Measurements from ENCODE around the gene CABLES2.

The CABLES2 gene

DNA sequence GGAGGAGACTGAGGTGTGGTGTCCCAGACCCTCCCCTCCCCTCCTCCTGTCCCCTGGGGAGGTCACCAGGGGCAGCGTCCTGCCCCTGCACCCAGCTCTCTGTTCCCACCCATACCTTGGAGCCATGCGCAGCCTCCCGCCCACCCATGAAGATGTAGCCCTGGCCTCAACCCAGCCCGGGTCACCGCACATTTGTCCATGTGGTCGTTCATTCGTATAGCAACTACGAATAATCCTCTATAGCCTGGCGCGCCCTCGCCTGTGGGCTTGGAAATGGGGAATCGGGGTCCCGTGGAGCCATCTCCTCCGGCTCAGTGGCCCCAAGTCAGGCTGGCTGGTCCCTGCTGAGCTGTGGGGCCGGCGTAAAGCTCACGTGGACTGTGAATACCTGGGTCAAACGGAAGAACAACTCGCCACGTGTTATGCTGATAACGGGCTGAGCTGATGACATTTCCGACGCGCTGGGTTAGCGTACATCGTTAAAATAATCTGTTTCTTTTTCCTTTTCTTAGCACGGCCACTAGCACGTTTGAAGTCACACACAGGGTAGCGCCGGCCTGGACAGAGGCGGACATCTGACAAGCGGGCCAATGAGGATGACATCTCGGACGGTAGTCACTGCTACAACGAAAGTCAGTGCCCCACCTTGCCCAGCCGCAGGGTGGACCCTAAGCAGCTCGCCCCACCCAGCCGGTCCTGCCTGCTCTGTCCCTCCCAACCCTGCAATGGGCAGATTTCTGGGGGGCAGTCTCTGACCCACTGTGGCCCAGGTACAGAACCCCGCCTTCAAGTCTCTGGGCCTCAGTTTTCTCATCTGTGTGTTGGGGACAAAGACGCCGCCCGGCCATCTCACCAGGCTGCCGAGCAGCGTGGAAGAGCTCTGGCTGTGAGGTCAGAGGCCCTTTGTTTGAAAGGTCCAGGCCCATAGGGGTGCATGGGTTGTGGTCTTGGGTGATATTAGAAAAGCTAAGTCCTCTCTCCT is 40.1 kb upstream of the CABLES2 start:
- DNase-seq (ENCODE audit: insufficient read length): no peak
- FAIRE-seq: no peak
- TF ChIP-seq POLR2A (IDR thresholded peaks at IDR 0.05; ENCODE audit: low read depth, low read length): no peak
- TF ChIP-seq POLR2AphosphoS5 (IDR thresholded peaks at IDR 0.05; ENCODE audit: low read depth, low read length): no peak
- no peak for TF ChIP-seq TAF1 (IDR thresholded peaks at IDR 0.05; ENCODE audit: borderline replicate concordance, low read depth, low read length)

GRCh38 chr20:62446481-62446880 is 39.4 kb upstream of the CABLES2 start:
- no peak for TF ChIP-seq POLR2A (IDR thresholded peaks at IDR 0.05; ENCODE audit: low read depth, low read length)
- no peak for TF ChIP-seq TAF1 (IDR thresholded peaks at IDR 0.05; ENCODE audit: borderline replicate concordance, low read depth, low read length)
- no peak for TF ChIP-seq POLR2AphosphoS5 (IDR thresholded peaks at IDR 0.05; ENCODE audit: low read depth, low read length)
- no peak for DNase-seq (ENCODE audit: insufficient read length)
- FAIRE-seq: no peak

DNA sequence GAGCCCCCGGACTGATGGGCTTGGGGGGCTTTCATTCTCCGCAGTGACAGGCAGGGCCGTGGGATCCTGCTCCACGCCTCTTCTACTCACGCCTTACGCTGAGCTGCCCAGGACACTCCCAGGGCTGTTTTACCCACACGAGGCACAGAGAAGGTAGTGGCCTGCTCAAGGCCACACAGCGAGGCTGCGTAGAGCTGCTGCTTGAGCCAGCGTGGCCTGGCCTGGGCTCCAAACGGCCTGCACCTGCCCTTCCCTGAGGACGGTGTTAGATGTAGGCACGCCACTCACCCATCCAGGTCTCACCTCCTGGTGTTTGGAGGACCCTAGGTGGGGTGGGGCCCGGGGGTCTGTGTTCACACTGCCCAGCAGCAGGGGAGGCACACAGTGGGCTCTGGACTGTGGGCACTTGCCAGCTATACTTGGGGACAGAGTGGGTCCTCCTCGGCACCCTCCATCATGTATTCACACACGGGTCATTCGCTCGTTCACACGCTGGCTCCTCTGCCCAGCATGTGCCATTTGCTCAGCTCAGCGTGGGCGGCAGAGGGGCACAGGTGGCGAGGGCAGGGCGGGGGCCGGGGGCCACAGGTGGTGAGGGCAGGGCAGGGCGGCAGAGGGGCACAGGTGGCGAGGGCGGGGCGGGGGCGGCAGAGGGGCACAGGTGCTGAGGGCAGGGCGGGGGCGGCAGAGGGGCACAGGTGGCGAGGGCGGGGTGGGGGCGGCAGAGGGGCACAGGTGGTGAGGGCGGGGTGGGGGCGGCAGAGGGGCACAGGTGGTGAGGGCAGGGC is 38.7 kb upstream of the CABLES2 start:
- FAIRE-seq: no peak
- no peak for DNase-seq (ENCODE audit: insufficient read length)
- no peak for TF ChIP-seq TAF1 (IDR thresholded peaks at IDR 0.05; ENCODE audit: borderline replicate concordance, low read depth, low read length)
- TF ChIP-seq POLR2AphosphoS5 (IDR thresholded peaks at IDR 0.05; ENCODE audit: low read depth, low read length): no peak
- no peak for TF ChIP-seq POLR2A (IDR thresholded peaks at IDR 0.05; ENCODE audit: low read depth, low read length)

DNA sequence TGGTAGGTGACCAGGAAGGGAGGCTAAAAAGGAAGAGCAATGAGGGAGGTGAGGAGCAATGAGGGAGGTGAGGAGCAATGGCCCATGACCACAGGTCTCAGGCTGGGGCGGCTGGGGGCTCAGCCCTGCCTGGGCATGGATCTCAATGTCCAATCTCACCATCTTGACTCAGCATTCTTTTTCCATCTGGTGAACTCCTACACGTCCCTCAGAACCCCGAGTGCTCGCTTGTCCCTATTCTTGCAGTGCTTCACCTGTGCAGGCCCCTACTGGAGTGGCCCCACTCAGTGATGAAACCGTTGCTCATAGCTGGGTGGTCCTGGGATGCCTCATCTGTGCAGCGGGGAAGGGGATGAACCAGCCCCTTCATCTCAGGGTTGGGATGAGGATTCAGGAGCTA is 37.2 kb upstream of the CABLES2 start:
- TF ChIP-seq POLR2AphosphoS5 (IDR thresholded peaks at IDR 0.05; ENCODE audit: low read depth, low read length) (no peak), TAF1 (IDR thresholded peaks at IDR 0.05; ENCODE audit: borderline replicate concordance, low read depth, low read length) (no peak), POLR2A (IDR thresholded peaks at IDR 0.05; ENCODE audit: low read depth, low read length) (no peak)
- no peak for FAIRE-seq
- DNase-seq (ENCODE audit: insufficient read length): no peak

DNA sequence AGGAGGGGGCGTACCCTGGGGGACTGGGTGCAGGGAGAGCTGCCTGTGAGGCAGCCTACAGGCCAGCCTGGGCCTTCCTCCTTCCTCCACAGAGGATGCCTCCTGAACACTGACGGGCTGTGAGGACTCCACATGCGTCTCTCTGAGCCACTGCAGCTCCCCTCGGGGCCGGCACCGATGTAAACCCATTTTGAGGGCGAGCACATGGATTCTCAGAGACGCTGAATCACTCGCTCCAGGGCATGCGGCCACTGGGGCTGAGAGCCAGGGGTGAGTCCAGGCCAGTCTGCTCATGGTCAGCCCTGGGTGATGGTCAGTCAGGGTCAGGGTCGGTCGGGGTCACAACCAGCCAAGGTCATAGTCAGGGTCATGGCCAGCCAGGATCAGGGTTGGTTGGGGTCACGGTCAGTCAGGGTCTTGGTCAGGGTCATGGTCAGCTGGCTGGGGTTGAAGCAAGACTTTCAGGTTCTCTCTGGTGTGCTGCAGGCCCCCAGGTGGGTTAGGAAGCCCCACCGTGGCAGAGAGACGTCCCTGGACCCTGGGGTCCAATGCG is 35.0 kb upstream of the CABLES2 start:
- FAIRE-seq: no peak

GRCh38 chr20:62439218-62439617 is 32.1 kb upstream of the CABLES2 start:
- TF ChIP-seq POLR2A (IDR thresholded peaks at IDR 0.05; ENCODE audit: low read depth, low read length): no peak
- TF ChIP-seq TAF1 (IDR thresholded peaks at IDR 0.05; ENCODE audit: borderline replicate concordance, low read depth, low read length): no peak
- no peak for TF ChIP-seq POLR2AphosphoS5 (IDR thresholded peaks at IDR 0.05; ENCODE audit: low read depth, low read length)
- DNase-seq (ENCODE audit: insufficient read length) (no peak), FAIRE-seq (no peak)

More for the DNA sequence above, 35.0 kb upstream of the CABLES2 start:
- no peak for TF ChIP-seq POLR2AphosphoS5 (IDR thresholded peaks at IDR 0.05; ENCODE audit: low read depth, low read length)
- DNase-seq (ENCODE audit: insufficient read length): no peak

GRCh38 chr20:62437927-62438326 is 30.8 kb upstream of the CABLES2 start:
- FAIRE-seq: no peak
- DNase-seq (ENCODE audit: insufficient read length): no peak

GRCh38 chr20:62437496-62437895 is 30.4 kb upstream of the CABLES2 start:
- no peak for TF ChIP-seq POLR2AphosphoS5 (IDR thresholded peaks at IDR 0.05; ENCODE audit: low read depth, low read length)
- no peak for TF ChIP-seq POLR2A (IDR thresholded peaks at IDR 0.05; ENCODE audit: low read depth, low read length)
- TF ChIP-seq TAF1 (IDR thresholded peaks at IDR 0.05; ENCODE audit: borderline replicate concordance, low read depth, low read length): no peak
- no peak for FAIRE-seq
- no peak for DNase-seq (ENCODE audit: insufficient read length)

More at GRCh38 chr20:62437927-62438326, 30.8 kb upstream of the CABLES2 start:
- TF ChIP-seq POLR2AphosphoS5 (IDR thresholded peaks at IDR 0.05; ENCODE audit: low read depth, low read length) (no peak), POLR2A (IDR thresholded peaks at IDR 0.05; ENCODE audit: low read depth, low read length) (no peak), TAF1 (IDR thresholded peaks at IDR 0.05; ENCODE audit: borderline replicate concordance, low read depth, low read length) (no peak)

GRCh38 chr20:62436692-62437091 is 29.6 kb upstream of the CABLES2 start:
- TF ChIP-seq TAF1 (IDR thresholded peaks at IDR 0.05; ENCODE audit: borderline replicate concordance, low read depth, low read length): no peak
- TF ChIP-seq POLR2A (IDR thresholded peaks at IDR 0.05; ENCODE audit: low read depth, low read length): no peak
- no peak for TF ChIP-seq POLR2AphosphoS5 (IDR thresholded peaks at IDR 0.05; ENCODE audit: low read depth, low read length)
- DNase-seq (ENCODE audit: insufficient read length): no peak
- FAIRE-seq: no peak

- no peak for FAIRE-seq
- TF ChIP-seq POLR2A (IDR thresholded peaks at IDR 0.05; ENCODE audit: low read depth, low read length): no peak
- DNase-seq (ENCODE audit: insufficient read length): no peak
Measured at GRCh38 chr20:62433658-62434497, 26.8 kb upstream of the CABLES2 start.

Measured in GM12892 (cell line).